ENCODE measurements around the gene PAEP.

DNA sequence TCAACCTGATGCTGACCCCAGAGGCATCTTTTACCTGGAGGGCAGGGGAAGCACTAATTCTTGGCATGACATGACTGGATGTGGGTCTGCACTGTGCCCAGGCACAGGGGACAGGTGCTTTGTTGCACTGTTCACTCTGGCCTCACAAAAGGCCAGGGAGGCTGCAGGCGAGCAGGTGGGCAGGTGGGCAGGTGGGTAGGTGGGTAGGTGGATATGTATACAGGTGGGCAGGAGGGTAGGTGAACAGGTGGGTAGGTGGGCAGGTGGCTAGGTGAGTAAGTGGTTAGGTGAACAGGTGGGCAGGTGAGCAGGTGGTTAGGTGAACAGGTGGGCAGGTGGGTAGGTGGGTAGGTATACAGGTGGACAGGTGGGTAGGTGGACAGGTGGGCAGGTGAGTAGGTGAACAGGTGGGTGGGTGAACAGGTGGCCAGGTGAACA lies 1.5 kb downstream of the PAEP start:
- TF ChIP-seq GATA3 (IDR thresholded peaks at IDR 0.05; ENCODE audit: low read depth, low read length) (no peak), GATA2 (IDR thresholded peaks at IDR 0.05; ENCODE audit: low read depth, low read length) (no peak)
